Stimulated activated CD4-positive, alpha-beta T cell treated with anti-CD3 and anti-CD28 coated beads, Interleukin-1b, Interleukin-23, amount 100 ng/mL, for 48 hours (primary cell): ENCODE results near the gene NUDT1.
"Not testable (repeated sequence)": the region's sequence is repeated elsewhere in the genome, so short reads cannot be mapped to it uniquely, and the experiment has no call there.

Experiments used
- DNase-seq: peaks from one replicate; pipeline ENCODE4 v3.0.0-alpha.2; 2020

NUDT1 gene

GRCh38 chr7:2251381-2251780 lies 9.4 kb downstream of the NUDT1 start:
- DNase-seq = no peak

GRCh38 chr7:2251841-2252771 lies 10.1 kb downstream of the NUDT1 start:
- DNase-seq = no peak

- DNase-seq = no peak
These were observed 11.0 kb downstream of the NUDT1 start for GRCh38 chr7:2253021-2253420.

- no peak for DNase-seq
These were observed 11.7 kb downstream of the NUDT1 start for GRCh38 chr7:2253525-2254244.

GRCh38 chr7:2254429-2255144 lies 12.6 kb downstream of the NUDT1 start:
- DNase-seq = no peak

GRCh38 chr7:2255145-2256139 lies 13.4 kb downstream of the NUDT1 start:
- no peak for DNase-seq

GRCh38 chr7:2256306-2257045 lies 14.4 kb downstream of the NUDT1 start:
- DNase-seq = no peak

GRCh38 chr7:2257046-2257551 lies 15.1 kb downstream of the NUDT1 start:
- no peak for DNase-seq

- no peak for DNase-seq
These were observed 15.6 kb downstream of the NUDT1 start for GRCh38 chr7:2257651-2258050.

GRCh38 chr7:2258661-2259365 lies 16.8 kb downstream of the NUDT1 start:
- no peak for DNase-seq

- no peak for DNase-seq
These were observed 17.5 kb downstream of the NUDT1 start for GRCh38 chr7:2259480-2259879.

GRCh38 chr7:2260820-2261219 lies 18.8 kb downstream of the NUDT1 start:
- DNase-seq = no peak

GRCh38 chr7:2261611-2262010 lies 19.6 kb downstream of the NUDT1 start:
- DNase-seq = no peak

- DNase-seq = no peak
These were observed 21.1 kb downstream of the NUDT1 start for GRCh38 chr7:2263176-2263575.

- no peak for DNase-seq
These were observed 22.1 kb downstream of the NUDT1 start for GRCh38 chr7:2264158-2264557.

- DNase-seq = no peak
These were observed 24.9 kb downstream of the NUDT1 start for GRCh38 chr7:2266911-2267310.

GRCh38 chr7:2269089-2269990 lies 27.3 kb downstream of the NUDT1 start:
- not testable (repeated sequence) for DNase-seq

- no peak for DNase-seq
These were observed 28.0 kb downstream of the NUDT1 start for GRCh38 chr7:2269991-2270460.

- no peak for DNase-seq
These were observed 28.5 kb downstream of the NUDT1 start for GRCh38 chr7:2270495-2270894.
